ENCODE data around the gene PAM.

The PAM gene

DNA sequence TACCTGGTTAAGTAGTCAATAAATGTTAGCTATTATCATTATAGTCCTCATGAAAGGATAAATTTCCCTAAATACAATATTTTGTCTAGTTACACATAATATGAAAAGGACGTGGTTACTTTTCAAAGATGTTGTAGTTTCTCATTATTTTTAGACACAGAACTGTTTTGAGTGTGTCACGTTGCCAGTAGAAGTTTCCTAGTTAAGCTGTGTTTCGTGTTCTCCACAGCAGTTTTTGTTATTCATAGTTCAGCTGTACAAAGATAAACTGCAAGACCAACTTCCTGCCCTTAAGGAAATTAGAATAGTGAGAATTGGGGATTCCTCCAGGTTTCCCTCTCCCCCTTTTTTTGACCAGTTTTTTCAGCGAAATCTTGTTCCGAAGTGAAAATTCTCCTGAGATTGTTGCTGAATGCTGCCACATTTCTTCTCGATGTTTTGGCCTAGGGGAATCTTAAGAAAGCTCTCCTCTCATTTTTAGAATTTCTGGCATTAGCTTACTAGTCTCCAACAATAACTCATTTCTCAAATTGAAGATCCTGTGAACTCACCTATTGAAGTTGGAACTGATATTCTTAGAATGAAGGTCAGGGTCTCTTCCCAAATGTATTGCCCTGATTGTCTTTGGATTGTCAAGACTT, 176.1 kb downstream of the PAM start:
- no peak for DNase-seq

DNA sequence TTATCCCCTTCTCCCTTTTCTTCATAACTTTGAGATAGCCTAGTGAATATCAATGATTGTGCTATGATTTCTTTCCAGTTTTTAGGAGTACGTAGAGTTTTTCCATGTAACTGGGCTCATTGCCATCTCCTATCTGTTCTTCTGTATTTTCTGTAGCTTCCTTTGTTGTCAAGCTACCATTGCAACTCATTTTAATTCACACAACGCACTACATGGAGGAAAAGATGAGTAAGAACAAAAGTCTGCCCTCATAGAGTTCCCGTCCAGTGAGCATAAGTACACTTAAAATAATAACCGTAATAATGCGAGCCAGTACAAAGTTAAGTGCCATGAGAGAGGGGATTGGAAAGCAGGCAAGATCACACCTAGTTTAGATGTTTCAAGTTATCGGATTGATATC, 177.7 kb downstream of the PAM start:
- no peak for DNase-seq

DNA sequence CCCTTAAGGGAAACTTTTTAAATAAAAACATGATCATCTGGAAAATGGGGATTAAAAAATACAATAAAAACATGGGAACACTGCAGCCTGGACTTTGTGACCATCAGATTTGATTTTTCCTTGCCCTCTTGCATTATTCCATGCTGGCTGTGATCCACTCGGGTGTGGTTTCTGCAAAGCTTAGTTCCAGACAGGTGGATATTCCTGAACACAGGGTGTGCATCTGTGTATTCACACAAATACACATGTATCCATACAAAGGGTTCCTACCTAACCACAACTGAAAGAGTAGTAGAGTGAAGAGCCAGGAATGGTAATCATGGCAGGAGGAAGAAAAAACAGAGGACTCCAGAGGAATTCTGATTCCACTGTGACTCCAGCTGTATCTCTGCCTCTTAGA, 178.2 kb downstream of the PAM start:
- no peak for DNase-seq

- no peak for DNase-seq
Measured at GRCh38 chr5:102933721-102934459, 178.8 kb downstream of the PAM start.

DNA sequence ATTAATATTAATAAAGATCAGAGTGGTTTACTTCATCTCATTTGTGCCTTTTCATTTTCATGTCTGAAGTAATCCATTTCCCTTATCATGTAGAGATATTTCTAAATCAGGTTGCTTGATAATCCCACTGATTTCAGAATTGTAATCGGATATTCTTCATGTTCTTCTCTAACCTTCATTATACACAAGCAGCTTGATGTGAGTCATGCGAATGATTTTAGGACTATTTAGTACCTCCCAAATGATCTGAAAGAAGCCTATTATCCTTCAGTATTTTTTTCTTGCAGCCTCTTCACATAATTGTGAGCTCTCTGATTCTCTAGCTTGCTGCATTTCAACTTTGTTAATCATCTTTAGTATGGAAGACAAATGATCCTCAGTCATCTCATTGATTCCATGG, 182.8 kb downstream of the PAM start:
- DNase-seq = no peak

DNA sequence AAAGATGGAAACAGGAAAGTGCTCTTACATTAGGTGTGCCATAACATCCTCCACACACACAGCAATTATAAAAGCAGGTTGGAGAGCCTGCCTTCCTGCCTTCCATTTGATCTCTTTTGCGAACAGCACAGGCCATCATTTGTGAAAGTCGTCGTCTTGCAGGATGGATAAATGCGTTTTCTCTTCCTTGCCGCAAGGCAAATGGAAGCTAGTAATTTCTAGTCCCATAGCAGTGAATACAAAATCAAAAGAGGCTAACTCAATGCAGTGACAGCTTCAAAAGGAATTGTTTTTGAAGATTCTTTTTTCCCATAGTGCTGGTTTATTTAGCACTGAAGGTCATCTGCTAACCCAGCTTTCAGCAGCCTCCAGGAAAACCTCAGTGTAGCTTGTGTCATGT, 186.0 kb downstream of the PAM start:
- no peak for DNase-seq

- no peak for DNase-seq
Measured at GRCh38 chr5:102946414-102946813, 191.3 kb downstream of the PAM start.

DNA sequence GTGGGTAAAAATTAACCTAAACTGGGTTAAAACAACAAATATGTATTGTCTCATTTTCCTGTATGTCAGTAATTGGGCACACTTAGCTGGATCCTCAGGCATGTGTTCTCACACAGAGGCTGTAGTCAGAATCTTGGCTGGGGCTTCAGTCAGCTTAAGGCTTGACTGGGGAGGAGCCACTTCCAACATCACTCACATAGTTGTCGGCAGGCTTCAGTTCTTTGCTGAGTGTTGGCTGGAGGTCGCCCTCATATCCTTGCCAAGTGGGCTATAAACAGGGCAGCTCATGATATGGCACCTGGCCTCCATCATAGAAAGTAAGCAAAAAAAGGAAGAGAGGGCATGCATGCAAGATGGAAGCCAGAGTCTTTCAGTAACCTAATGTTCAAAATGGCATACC, 191.9 kb downstream of the PAM start:
- DNase-seq = no peak

GRCh38 chr5:102955488-102955887, 200.4 kb downstream of the PAM start:
- DNase-seq = no peak

- DNase-seq = no peak
Measured at GRCh38 chr5:102956599-102956998, 201.5 kb downstream of the PAM start.

GRCh38 chr5:102957141-102957540, 202.0 kb downstream of the PAM start:
- DNase-seq = no peak

DNA sequence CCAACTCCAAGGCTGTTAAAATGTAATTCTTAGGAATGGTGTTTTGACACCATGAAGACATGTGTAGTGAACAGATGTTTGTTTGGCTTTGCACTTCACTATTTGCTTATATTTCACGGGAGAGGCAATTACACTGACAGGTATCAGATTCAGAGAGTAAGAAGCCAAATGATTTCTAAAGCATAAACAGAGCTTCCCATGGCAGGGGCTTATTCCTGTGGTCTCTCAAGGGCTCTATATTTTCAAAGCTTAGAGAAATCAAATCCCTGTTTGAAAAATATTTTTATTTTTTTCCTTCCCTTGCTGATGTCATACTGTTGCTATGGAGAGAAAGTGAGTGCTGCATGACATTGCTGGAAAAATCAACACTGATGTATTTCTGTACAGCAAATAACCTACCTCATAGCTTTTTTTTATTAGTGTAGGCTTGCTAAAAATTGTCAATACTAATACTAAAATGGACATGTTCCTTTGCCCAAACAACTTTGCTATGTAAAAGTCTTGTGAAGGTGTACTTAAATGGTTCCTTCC, 203.4 kb downstream of the PAM start:
- no peak for DNase-seq

DNA sequence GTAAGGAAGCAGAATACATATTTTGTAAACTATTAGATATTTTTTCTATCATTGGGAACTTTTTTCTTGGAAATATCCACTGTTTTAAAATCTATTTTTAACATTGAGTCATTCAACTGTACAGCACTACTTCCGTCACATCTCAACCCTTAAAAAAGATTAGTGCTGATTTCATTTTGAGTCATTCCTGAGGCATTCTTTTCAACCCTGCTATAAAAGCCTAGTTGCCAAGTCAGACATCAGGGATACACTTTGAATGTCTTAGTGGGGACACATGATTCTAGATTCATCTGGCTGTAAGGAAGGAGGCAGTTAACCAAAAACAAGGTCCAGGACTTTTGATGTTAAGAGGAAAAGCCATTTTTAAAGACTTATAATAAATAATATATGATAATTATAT, 203.9 kb downstream of the PAM start:
- no peak for DNase-seq

- DNase-seq = no peak
Measured at GRCh38 chr5:102961671-102962070, 206.6 kb downstream of the PAM start.

DNA sequence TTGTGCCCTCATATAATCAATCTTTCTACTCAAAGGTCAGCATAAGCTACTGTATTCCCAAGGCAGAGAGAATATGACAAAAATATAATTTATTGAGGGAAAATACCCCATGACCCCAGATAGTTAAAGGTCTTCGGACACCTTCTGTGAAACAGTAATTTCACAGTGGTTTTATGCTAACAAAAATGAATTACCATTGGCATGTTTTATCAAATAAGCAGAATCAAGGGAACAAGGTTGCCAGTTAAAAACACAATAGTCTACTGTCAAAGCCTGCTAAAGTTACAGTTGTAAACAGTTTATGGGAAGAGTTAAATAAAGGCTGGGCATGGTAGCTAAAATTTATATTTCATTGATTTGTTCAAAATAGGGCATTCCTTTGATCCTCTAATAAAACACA, 210.5 kb downstream of the PAM start:
- DNase-seq = no peak

DNA sequence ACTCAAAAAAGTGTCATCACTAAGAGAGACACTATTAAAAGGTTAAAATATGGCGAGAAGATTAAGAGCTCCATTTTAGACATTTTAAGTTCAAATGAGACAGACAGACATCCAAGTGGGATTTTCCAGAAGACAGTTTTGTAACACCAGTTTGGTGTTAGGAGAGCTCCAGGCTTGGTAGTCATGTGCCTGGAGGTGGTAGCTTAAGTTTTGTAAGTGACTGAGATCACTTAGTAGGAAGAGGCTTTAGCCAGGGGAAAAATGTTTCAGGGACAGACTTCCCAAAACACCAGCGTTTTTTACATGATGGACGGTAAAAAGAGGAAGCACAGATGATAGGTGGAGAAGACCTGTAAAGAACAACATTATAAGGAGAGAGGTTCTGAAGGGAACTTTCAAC, 214.5 kb downstream of the PAM start:
- DNase-seq = no peak

DNA sequence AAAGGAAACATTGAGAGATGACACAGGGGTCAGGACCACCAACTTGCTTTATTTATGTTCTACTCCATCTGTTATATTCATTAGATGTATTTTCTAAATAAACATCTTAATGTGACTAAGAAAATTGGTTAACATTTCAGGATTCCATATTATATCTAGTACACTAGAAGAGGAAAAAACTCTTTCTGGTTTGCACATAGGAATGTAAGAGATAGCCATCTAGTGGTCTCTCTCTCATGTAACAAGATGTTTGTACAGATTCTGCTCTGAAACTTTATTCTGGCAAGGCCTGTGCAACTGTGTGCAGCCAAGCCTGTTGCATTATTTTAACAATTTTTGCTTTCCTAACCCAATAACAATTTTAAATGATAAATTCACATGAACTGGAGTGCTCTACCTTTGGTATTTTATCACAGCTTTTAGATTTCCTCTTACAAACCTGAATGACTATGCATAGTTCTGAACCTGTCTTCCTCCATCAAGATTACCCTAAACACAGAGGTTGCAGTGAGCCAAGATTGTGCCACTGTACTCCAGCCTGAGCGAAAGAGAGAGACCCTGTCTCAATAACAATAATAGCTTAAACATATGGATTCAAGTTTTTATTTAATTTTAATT, 216.7 kb downstream of the PAM start:
- no peak for DNase-seq

GRCh38 chr5:102974177-102974576, 219.1 kb downstream of the PAM start:
- no peak for DNase-seq

GRCh38 chr5:102975045-102975444, 219.9 kb downstream of the PAM start:
- peak in 14 of 56 donors; percentile 1 to 37 (median 8) for DNase-seq

DNA sequence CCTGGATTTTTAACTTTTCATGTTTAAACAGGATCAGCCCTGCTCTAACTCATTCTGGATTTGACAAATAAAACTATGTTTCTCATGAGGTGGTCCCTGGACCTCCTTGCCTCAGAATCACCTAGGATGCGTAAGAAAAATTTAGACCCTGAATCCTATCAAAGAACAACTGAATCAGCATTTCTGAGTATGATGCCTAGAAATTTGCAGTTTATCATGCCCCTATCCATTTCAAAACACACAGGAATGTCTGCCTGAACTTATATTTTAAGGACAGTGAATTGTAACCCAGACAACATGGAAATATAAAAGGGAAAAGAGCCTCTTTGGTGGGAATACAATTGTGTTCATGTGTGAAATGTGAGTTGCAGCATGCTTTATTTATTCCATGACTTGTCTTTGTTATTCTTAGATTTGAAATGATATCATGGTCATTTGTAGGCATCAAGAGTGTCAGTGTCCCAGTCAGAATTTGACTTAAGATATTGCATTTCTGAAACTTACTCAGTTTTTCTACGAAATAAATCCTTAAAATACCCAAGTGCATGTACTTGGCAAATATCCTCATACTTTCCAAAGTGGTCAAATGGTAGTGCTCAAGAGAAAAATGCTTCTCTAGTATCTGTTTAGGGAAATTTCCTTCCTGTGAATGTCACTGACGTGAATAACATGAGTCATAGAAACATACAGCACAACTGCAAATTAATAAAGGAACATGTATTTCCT, 220.5 kb downstream of the PAM start:
- no peak for DNase-seq

DNA sequence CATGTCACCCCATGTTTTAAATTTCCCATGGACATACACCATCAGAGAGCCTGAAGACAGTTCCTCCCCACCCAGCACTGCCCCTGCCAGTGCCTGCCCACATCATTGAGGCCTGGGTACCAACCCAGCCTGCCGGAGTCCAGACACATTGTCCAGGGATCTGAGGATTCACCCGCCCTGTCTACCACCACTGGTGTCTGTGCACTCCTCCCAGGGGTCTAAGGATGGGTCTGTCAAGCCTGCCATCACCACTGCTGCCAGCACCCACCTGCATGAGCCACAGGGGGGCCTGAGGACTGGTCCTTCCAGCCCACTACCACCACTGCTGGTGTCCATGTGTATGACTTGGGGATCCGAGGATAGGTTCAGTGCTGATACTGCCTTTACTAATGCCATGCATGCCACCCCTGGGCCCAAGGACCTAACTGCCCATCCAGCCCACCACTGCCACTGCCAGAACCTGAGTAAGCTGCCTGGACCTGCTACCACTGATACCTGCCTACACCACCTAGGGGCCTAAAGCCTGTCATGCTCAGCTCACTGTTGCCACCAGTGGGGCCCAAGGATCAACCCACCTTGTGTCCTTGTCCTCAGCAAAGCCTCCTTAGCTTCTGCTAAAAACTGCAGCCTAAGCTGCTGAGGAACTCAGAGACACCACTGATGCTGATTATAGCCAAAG, 227.0 kb downstream of the PAM start:
- no peak for DNase-seq
